OCI-LY7 (cell line): ENCODE data around the gene ZNF177.

Source experiments
- EZH2phosphoT487 ChIP-seq: fragments of 200-600 bp; sonication (generic); IDR thresholded peaks from 2 replicates; pipeline ENCODE4 v1.6.1; 2018; ENCODE audit warnings: low read depth, borderline replicate concordance, mild to moderate bottlenecking, mixed run types, antibody characterized with exemption, low read length, moderate library complexity, mixed read lengths
- TF ChIP-seq, protein P1 (sequence below): fragments of 200-600 bp; sonication (generic); conservative IDR thresholded peaks from 2 replicates; pipeline ENCODE4 v1.5.1; 2014; ENCODE audit warnings: mild to moderate bottlenecking, antibody characterized with exemption, low read length, moderate library complexity, mixed read lengths

DNA sequence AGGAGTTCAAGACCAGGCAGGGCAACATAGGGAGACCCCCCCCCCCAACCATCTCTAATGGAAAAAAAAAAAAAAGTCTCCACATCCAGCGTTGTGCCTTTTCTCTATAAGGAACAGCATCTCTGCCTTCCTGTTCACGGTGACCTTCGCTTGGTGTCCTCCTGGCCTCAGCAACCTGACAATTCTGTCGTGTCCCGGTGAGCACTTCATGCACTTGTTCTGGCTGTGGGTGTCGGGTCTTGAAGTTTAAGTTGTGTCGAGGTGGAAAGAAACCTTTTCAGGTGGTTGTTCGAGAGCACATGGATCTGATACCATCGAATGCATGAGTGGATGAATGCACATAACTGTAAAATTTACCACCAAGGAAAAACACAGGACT, 38.2 kb upstream of the ZNF177 start:
- TF ChIP-seq, protein P1, sequence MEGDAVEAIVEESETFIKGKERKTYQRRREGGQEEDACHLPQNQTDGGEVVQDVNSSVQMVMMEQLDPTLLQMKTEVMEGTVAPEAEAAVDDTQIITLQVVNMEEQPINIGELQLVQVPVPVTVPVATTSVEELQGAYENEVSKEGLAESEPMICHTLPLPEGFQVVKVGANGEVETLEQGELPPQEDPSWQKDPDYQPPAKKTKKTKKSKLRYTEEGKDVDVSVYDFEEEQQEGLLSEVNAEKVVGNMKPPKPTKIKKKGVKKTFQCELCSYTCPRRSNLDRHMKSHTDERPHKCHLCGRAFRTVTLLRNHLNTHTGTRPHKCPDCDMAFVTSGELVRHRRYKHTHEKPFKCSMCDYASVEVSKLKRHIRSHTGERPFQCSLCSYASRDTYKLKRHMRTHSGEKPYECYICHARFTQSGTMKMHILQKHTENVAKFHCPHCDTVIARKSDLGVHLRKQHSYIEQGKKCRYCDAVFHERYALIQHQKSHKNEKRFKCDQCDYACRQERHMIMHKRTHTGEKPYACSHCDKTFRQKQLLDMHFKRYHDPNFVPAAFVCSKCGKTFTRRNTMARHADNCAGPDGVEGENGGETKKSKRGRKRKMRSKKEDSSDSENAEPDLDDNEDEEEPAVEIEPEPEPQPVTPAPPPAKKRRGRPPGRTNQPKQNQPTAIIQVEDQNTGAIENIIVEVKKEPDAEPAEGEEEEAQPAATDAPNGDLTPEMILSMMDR, result no peak
- TF ChIP-seq EZH2phosphoT487, result no peak
